Omental fat pad (tissue), 4 donors: ENCODE data around the gene REEP6. TPM values are rescaled to one million over a fixed set of nuclear protein-coding genes. Genes with fewer than 3 reads are reported as not detected.

Experiments used
- ATAC-seq: fragments of 150-250 bp; one replicate; pipeline ENCODE4 v1.9.1; 2016; ENCODE audit warnings: mild to moderate bottlenecking, moderate library complexity; ENCODE audit not compliant: low FRiP score
- DNase-seq: peaks from one replicate; pipeline ENCODE4 v3.0.0-alpha.2; 2019; ENCODE audit warnings: low spot score
- CTCF ChIP-seq, 3 donors: fragments of 450-650 bp; IDR thresholded peaks; one replicate each; pipeline ENCODE4 v1.5.1; 2016 to 2017; ENCODE audit warnings: antibody characterized with exemption in 3 of 3, mild to moderate bottlenecking in 3 of 3, moderate library complexity in 2 of 3
- total RNA-seq, 4 donors: library from RNA; depleted of rRNA; stranded (reverse); fragments of >200 nt; gene quantifications; one replicate each; pipeline ENCODE4 v1.1.0, GENCODE V29; 2016

REEP6 gene
- total RNA-seq, 4 donors from 2014 or later = 1.6 to 4.5 (median 2.8) TPM

DNA sequence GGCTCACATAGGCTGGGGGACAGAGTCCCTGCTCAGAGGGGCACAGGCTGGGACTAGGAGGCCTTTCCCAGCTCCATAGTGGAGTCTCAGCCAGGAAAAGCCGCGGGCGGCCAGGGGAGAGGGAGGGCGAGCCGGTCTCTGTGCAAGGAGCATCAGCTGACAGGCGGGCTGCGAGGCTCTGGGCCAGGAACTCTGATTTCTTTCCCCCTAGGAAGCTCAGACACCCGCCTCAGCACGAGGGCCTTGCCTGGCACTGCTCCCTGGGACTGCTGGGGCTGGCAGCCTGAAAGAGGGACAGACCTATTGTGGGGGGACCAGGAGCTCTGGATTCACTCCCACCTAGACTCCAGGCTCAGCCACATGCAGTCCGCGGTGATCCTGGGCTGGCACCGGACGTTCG lies 30.7 kb downstream of the REEP6 start:
- ATAC-seq = no peak

DNA sequence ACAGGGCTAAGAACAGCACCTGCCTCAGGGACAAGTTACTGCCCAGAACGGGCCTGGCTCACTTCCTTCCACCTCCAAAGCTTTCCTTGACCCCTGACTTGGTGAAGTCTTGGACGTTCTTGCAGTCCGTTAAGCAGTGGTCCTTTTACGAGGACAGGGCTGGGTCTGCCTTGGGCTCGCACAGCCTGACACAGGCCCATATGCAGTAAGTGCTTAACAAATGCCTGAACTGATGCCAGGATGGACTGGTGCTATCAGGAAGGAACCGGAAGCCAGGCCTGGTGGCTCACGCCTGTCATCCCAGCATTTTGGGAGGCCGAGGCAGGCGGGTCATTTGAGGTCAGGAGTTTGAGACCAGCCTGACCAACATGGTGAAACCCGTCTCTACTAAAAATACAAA lies 31.1 kb downstream of the REEP6 start:
- DNase-seq = no peak
- ATAC-seq = no peak
- TF ChIP-seq CTCF (IDR thresholded peaks at IDR 0.05) = no peak

More for the DNA sequence above, 30.7 kb downstream of the REEP6 start:
- no peak for DNase-seq
- no peak for TF ChIP-seq CTCF (IDR thresholded peaks at IDR 0.05)

- DNase-seq = no peak
- ATAC-seq = no peak
- no peak for TF ChIP-seq CTCF (IDR thresholded peaks at IDR 0.05)
Measured at GRCh38 chr19:1522838-1523237, 31.9 kb downstream of the REEP6 start.

DNA sequence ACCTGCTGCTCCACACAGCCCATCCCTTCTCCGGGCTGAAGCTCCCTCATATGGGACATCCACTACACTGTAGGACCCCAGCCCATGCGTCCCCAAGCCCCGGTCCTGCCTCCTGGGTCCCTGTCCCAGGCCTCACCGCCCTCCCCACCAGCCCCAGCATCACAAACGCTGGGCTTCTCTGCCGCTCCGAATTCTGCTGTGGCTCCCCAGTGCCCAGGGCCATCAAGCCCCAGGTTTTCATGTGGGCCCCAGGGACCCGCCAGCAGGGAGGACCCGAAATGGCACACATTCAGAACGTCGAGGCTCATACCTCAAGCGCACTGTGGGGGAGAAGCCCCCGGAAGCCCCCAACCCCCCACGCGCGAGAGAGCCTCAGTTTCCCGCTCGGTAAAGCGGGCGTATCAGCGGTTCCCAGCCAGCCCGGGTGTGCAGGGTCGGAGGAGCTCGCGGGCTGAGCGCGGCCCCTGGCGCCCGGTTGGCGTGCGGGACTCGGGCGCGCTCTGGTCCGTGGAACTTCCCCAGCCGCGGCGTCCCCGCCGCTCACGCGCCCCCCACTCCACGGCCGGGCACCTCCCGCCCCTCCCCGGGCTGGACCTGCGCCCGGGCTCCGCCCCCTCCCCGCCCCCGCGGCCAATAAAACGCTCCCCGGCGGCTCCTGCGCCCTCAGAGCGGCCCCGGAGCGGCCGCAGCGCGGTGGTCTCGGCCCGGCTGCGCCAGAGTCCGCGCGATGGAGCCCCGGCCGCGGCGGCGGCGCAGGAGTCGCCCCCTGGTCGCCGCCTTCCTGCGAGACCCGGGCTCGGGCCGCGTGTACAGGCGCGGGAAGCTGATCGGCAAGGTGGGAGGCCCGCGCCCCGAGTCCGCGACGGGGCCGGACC lies 32.7 kb downstream of the REEP6 start, which contains the start of gene PLK5:
Gene PLK5, plus strand, starts transcription at position 666 of the 875 bp plus-strand sequence. CDS start 2,920 bp downstream, outside the sequence.
- ATAC-seq (no peak), DNase-seq (no peak)
- no peak for TF ChIP-seq CTCF (IDR thresholded peaks at IDR 0.05)

- DNase-seq (no peak), ATAC-seq (no peak)
- TF ChIP-seq CTCF (IDR thresholded peaks at IDR 0.05) = no peak
Measured at GRCh38 chr19:1524287-1524971, 33.4 kb downstream of the REEP6 start.

- ATAC-seq (no peak), DNase-seq (no peak)
- no peak for TF ChIP-seq CTCF (IDR thresholded peaks at IDR 0.05)
Measured at GRCh38 chr19:1524972-1525325, 34.0 kb downstream of the REEP6 start.
